ENCODE data around the gene FAM83G.
A peak's percentile ranks its signal among the peaks of the same experiment; 100 is the strongest.
"Not testable (repeated sequence)": the region's sequence is repeated elsewhere in the genome, so short reads cannot be mapped to it uniquely, and the experiment has no call there.

Gene FAM83G

GRCh38 chr17:19004421-19005136 is at the start of gene FAM83G:
TSS of gene FAM83G (minus strand) at chr17:19004764. CDS start at chr17:19004041, 723 bp downstream.
- DNase-seq (ENCODE audit: low spot score): peak; percentile 82
- Histone ChIP-seq H3K4me3 (peak within 1 kb of the TSS; percentile 74), H3K27ac (peak within 1 kb of the TSS; percentile 69 to 78)
- TF ChIP-seq, protein P1, sequence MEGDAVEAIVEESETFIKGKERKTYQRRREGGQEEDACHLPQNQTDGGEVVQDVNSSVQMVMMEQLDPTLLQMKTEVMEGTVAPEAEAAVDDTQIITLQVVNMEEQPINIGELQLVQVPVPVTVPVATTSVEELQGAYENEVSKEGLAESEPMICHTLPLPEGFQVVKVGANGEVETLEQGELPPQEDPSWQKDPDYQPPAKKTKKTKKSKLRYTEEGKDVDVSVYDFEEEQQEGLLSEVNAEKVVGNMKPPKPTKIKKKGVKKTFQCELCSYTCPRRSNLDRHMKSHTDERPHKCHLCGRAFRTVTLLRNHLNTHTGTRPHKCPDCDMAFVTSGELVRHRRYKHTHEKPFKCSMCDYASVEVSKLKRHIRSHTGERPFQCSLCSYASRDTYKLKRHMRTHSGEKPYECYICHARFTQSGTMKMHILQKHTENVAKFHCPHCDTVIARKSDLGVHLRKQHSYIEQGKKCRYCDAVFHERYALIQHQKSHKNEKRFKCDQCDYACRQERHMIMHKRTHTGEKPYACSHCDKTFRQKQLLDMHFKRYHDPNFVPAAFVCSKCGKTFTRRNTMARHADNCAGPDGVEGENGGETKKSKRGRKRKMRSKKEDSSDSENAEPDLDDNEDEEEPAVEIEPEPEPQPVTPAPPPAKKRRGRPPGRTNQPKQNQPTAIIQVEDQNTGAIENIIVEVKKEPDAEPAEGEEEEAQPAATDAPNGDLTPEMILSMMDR (IDR thresholded peaks at IDR 0.05): no peak

GRCh38 chr17:19048826-19049225 is 44.3 kb upstream of the FAM83G start:
- not testable (repeated sequence) for H3K4me3 ChIP-seq; DNase-seq (ENCODE audit: low spot score)

GRCh38 chr17:19047510-19047909 is 42.9 kb upstream of the FAM83G start:
- H3K4me3 ChIP-seq; DNase-seq (ENCODE audit: low spot score); H3K27ac ChIP-seq: not testable (repeated sequence)

More at GRCh38 chr17:19048826-19049225, 44.3 kb upstream of the FAM83G start:
- H3K27ac ChIP-seq: not testable (repeated sequence)

DNA sequence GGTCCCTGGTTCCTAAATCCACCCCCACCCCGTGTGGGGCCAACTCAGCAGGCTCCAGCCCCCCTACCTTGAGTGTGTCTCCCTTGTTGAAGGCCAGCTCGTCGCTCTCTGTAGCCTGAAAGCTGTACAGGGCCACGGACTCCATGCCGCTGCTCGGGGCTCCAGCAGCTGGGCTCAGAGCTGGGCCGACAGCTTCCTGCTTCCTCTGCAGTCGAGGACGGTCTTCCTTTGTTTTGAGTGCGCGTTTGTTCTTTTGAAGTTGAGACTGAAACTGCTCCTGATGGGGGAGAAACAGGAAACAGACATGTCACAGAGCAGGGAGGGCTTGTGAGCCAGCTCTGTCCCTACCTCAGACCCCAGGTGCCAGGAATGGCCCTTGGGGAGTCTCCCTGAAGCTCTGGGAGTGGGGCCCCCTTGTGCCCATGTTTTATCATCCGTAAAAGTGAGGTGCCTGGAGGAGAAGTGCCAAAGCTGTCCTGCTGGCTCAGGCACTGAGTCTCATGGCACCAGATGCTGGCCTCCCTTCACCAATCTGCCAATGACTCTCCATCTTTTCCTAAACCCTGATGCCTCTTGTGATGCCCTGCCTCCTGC is 42.3 kb upstream of the FAM83G start, which contains the start of gene GRAP:
GRAP (minus strand) TSS at position 176 of the 594 bp plus-strand sequence; CDS start at position 145, 31 bp downstream.
- not testable (repeated sequence) for H3K27ac ChIP-seq; DNase-seq (ENCODE audit: low spot score); H3K4me3 ChIP-seq

- not testable (repeated sequence) for H3K4me3 ChIP-seq; H3K27ac ChIP-seq; DNase-seq (ENCODE audit: low spot score)
Measured at GRCh38 chr17:19044643-19045042, 40.1 kb upstream of the FAM83G start.

DNA sequence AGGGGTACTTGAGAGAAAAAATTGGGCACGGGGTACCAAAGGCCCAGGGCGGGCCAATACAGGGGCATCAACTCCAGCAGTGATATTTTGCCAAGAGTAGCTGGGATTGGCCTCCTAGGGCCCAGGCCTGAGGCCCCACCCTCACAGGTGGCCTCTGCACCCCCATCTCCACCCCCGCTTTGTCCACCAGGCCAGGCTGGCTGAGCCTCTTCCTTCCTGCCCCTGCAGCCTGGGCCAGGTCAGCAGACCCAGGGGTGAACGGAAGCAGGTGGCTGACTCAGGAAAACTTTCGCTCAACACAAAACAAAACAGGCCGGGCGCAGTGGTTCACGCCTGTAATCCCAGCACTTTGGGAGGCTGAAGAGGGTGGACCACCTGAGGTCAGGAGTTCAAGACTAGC is 38.5 kb upstream of the FAM83G start:
- DNase-seq (ENCODE audit: low spot score); H3K27ac ChIP-seq; H3K4me3 ChIP-seq: not testable (repeated sequence)

- not testable (repeated sequence) for DNase-seq (ENCODE audit: low spot score); H3K4me3 ChIP-seq; H3K27ac ChIP-seq
Measured at GRCh38 chr17:19042369-19042768, 37.8 kb upstream of the FAM83G start.

DNA sequence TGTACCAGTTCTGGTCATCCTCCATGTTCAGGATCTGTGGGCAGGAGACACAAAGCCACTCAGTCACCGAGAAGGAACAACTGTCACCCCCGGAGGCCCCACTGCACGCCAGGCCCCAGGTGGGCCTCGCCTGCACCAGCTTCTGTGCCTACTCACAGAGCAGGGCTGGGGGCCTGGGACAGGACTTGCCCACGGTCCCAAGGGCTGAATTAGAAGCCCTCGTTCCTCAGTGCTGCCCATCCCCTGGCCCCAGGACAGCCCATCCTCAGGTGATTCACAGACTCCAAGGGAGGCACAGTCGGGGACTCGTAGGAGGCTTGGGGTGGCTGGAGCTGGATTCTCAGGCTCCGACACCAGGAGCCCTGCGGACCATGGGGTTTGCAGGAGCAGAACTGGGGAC is 37.3 kb upstream of the FAM83G start:
- DNase-seq (ENCODE audit: low spot score); H3K27ac ChIP-seq; H3K4me3 ChIP-seq: not testable (repeated sequence)

- not testable (repeated sequence) for H3K4me3 ChIP-seq; DNase-seq (ENCODE audit: low spot score); H3K27ac ChIP-seq
Measured at GRCh38 chr17:19040350-19040749, 35.8 kb upstream of the FAM83G start.

DNA sequence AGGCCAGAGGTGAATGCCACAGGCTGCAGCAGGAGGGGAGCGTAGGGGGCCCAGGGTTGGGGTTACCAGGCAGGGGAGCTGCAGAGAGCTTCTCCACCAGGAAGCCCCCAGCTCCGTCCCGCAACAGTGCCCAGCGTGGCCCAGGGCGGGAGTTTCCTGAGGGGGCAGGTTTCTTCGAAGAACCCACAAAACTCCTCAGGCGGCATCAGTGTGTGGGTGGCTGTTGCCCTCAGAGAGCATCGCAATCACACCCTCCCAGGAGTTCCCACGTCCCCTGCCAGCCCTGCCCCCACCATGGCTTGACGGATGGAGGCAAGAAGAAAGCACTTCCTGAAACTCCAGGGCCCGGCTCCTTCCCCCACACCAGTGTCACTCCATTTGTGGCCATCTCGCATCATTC is 34.2 kb upstream of the FAM83G start:
- H3K4me3 ChIP-seq; DNase-seq (ENCODE audit: low spot score); H3K27ac ChIP-seq: not testable (repeated sequence)

DNA sequence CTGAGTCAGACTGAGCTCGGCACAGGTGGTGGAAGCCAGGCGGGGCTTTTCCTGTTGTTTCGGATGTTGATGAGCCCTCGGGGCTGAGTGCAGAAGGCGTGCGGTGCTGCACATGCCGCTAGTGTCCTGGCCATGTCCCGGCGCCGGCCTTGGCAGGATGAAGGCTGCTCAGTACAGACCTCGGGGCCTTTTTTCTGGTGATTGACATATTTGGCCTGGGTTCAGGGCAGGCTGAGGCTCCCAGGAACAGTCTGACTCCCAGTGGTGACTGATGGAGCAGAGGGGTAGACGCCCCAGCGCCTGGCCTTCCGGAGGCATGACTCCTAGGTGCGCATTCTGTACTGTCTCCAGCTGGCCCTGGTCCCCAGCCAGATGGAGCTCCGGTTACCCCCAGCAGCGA is 33.4 kb upstream of the FAM83G start:
- H3K4me3 ChIP-seq; H3K27ac ChIP-seq; DNase-seq (ENCODE audit: low spot score): not testable (repeated sequence)

- not testable (repeated sequence) for H3K4me3 ChIP-seq; DNase-seq (ENCODE audit: low spot score); H3K27ac ChIP-seq
Measured at GRCh38 chr17:19037547-19037946, 33.0 kb upstream of the FAM83G start.

GRCh38 chr17:19036186-19036585 is 31.6 kb upstream of the FAM83G start:
- DNase-seq (ENCODE audit: low spot score); H3K4me3 ChIP-seq; H3K27ac ChIP-seq: not testable (repeated sequence)

DNA sequence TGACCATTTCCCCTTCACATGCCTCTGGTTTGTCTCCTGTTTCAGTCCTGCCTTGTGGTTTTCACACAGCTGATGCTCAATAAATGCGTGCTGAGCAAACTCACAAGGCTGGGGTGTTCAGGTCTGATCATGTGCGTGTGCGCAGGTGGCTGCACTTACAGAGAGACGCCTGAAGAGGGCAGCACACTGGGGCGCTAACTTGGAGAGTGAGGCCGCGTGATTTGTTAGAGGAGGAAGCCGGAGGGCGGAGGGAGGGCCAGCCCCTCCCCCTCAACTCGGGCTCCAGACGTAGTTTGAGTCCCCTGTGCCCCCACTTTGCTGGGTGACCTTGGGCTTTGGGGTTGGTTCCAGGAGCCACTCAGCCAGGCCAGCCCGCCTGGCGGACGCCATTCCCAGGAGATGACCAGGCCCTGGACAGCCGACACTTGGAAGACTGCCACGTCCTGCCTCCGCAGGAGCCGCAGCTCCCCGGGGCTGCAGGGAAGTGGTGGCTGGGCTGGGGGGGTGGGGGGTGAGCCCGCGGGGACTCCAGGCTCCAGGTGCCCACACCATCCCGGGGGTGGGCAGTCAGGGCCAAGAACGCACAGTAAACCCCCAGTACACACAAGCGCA is 27.9 kb upstream of the FAM83G start:
- peak overlapping the region in 1 of 2 donors; percentile 56 for H3K27ac ChIP-seq
- not testable (repeated sequence) for H3K4me3 ChIP-seq; DNase-seq (ENCODE audit: low spot score)
